IMR-90 (cell line): ENCODE results near the gene EIF3K. TPM values are rescaled to one million over a fixed set of nuclear protein-coding genes. Genes with fewer than 3 reads are reported as not detected.
A peak's percentile ranks its signal among the peaks of the same experiment; 100 is the strongest.

Experiments
- ATAC-seq: fragments of 200-7000 bp; cut with Tn5 transposase; 2 replicates; pipeline ENCODE4 v1.9.1; 2020; ENCODE audit warnings: low read depth, mild to moderate bottlenecking, moderate library complexity
- BruUV-seq: library from RNA; stranded (reverse); fragments of 400-500 nt; replicated peaks from 2 replicates; lab custom pipeline; 2021; lab: Mats Ljungman, UMichigan
- CTCF ChIA-PET: fragments of 300-600 bp; formaldehyde crosslinking; extraction: SDS; loops from one replicate; lab custom pipeline; 2021; ENCODE audit warnings: antibody characterized with exemption; lab: Yijun Ruan, JAX
- POLR2A ChIA-PET: fragments of 300-600 bp; sonication (Branson Sonifier 250); formaldehyde crosslinking; loops from one replicate; lab custom pipeline; 2022; ENCODE audit warnings: antibody characterized with exemption; ENCODE audit not compliant: unreplicated experiment; lab: Charles Lee
- DNase-seq: peaks from one replicate; pipeline ENCODE4 v3.0.0; 2013
- H2AFZ ChIP-seq: replicated peaks from 2 replicates; pipeline ENCODE3; 2013; ENCODE audit warnings: low read length, mild to moderate bottlenecking; ENCODE audit not compliant: poor library complexity
- H2AK5ac ChIP-seq: 2 replicates; pipeline ENCODE4 v1.6.1; 2013; ENCODE audit warnings: low read depth, low read length, inconsistent platforms
- H2AK9ac ChIP-seq: replicated peaks from 2 replicates; pipeline ENCODE3; 2013; ENCODE audit warnings: mild to moderate bottlenecking, low read depth, low read length, moderate library complexity; ENCODE audit not compliant: poor library complexity
- H2BK120ac ChIP-seq: 2 replicates; pipeline ENCODE4 v1.6.1; 2013; ENCODE audit warnings: low read depth, low read length, inconsistent platforms
- H2BK15ac ChIP-seq: 3 replicates; pipeline ENCODE4 v1.6.1; 2013; ENCODE audit warnings: low read depth, low read length, inconsistent platforms
- H2BK20ac ChIP-seq: 2 replicates; pipeline ENCODE4 v1.6.1; 2013; ENCODE audit warnings: low read depth, mild to moderate bottlenecking, inconsistent platforms, low read length, moderate library complexity
- H2BK5ac ChIP-seq: 2 replicates; pipeline ENCODE4 v1.6.1; 2013; ENCODE audit warnings: mild to moderate bottlenecking, low read depth, low read length, inconsistent platforms; ENCODE audit not compliant: poor library complexity, severe bottlenecking
- H3K14ac ChIP-seq: replicated peaks from 2 replicates; pipeline ENCODE4 v1.6.1; 2013; ENCODE audit warnings: low read depth, low read length, inconsistent platforms
- H3K18ac ChIP-seq: 2 replicates; pipeline ENCODE4 v1.6.1; 2013; ENCODE audit warnings: low read depth, low read length, control low read depth
- H3K23ac ChIP-seq: 2 replicates; pipeline ENCODE4 v1.6.1; 2013; ENCODE audit warnings: low read depth, low read length, inconsistent platforms
- H3K27ac ChIP-seq: 2 replicates; pipeline ENCODE4 v1.5.1; 2013; ENCODE audit warnings: mild to moderate bottlenecking, control low read depth, low read length; ENCODE audit not compliant: insufficient read depth
- H3K27me3 ChIP-seq: 2 replicates; pipeline ENCODE4 v1.6.1; 2013; ENCODE audit warnings: low read length; ENCODE audit not compliant: control insufficient read depth, insufficient read depth
- H3K36me3 ChIP-seq: 2 replicates; pipeline ENCODE4 v1.6.1; 2013; ENCODE audit warnings: low read length, mixed read lengths; ENCODE audit not compliant: control insufficient read depth, insufficient read depth
- H3K4ac ChIP-seq: 2 replicates; pipeline ENCODE4 v1.6.1; 2013; ENCODE audit warnings: low read depth, low read length, inconsistent platforms
- H3K4me1 ChIP-seq: 2 replicates; pipeline ENCODE4 v1.6.1; 2013; ENCODE audit warnings: low read length, mixed read lengths; ENCODE audit not compliant: control insufficient read depth, insufficient read depth
- H3K4me2 ChIP-seq: 2 replicates; pipeline ENCODE4 v1.6.1; 2013; ENCODE audit warnings: low read depth, mild to moderate bottlenecking, control low read depth, low read length, moderate library complexity
- H3K4me3 ChIP-seq: 2 replicates; pipeline ENCODE4 v1.5.1; 2013; ENCODE audit warnings: low read depth, mild to moderate bottlenecking, control low read depth, low read length, moderate library complexity; ENCODE audit not compliant: insufficient read depth
- H3K56ac ChIP-seq: 2 replicates; pipeline ENCODE4 v1.6.1; 2013; ENCODE audit warnings: low read length, inconsistent platforms; ENCODE audit not compliant: insufficient read depth; ENCODE audit errors: extremely low read depth
- H3K79me1 ChIP-seq, 2 experiments: 2 replicates each; pipeline ENCODE4 v1.6.1; 2013; ENCODE audit warnings: low read length in 2 of 2, inconsistent platforms in 1 of 2, low read depth in 1 of 2
- H3K9ac ChIP-seq: 2 replicates; pipeline ENCODE4 v1.6.1; 2013; ENCODE audit warnings: low read depth, low read length, control low read depth
- H3K9me1 ChIP-seq: 2 replicates; pipeline ENCODE4 v1.6.1; 2013; ENCODE audit warnings: low read length, inconsistent platforms; ENCODE audit not compliant: insufficient read depth
- H3K9me3 ChIP-seq: 2 replicates; pipeline ENCODE4 v1.6.1; 2013; ENCODE audit warnings: low read length; ENCODE audit not compliant: control insufficient read depth, insufficient read depth
- H4K20me1 ChIP-seq: 2 replicates; pipeline ENCODE4 v1.6.1; 2013; ENCODE audit warnings: low read length, inconsistent platforms; ENCODE audit not compliant: insufficient read depth
- H4K5ac ChIP-seq: 2 replicates; pipeline ENCODE4 v1.6.1; 2013; ENCODE audit warnings: mild to moderate bottlenecking, low read depth, low read length, control low read depth
- H4K8ac ChIP-seq, 2 experiments: 2 replicates each; pipeline ENCODE4 v1.6.1; 2013; ENCODE audit warnings: low read depth in 2 of 2, low read length in 2 of 2, control low read depth in 1 of 2, inconsistent platforms in 1 of 2
- H4K91ac ChIP-seq: 2 replicates; pipeline ENCODE4 v1.6.1; 2013; ENCODE audit warnings: low read depth, low read length, inconsistent platforms; ENCODE audit not compliant: insufficient read depth
- BHLHE40 ChIP-seq: fragments of 150-350 bp; IDR thresholded peaks from 2 replicates; pipeline ENCODE4 v1.6.1; 2016; ENCODE audit warnings: mild to moderate bottlenecking, low read depth, low read length
- MAFK ChIP-seq: IDR thresholded peaks from 2 replicates; pipeline ENCODE4 v1.6.1; 2012; ENCODE audit warnings: low read depth, low read length, improper control_type of control experiment
- MAZ ChIP-seq: IDR thresholded peaks from 2 replicates; pipeline ENCODE4 v1.6.1; 2012; ENCODE audit warnings: low read depth, mild to moderate bottlenecking, low read length, improper control_type of control experiment, moderate library complexity, borderline replicate concordance
- RFX5 ChIP-seq: IDR thresholded peaks from 2 replicates; pipeline ENCODE4 v1.8.0; 2012; ENCODE audit warnings: low read depth, mild to moderate bottlenecking, low read length, moderate library complexity
- WGBS, 2 experiments: methylation state at CpG; one replicate each; pipeline versions ENCODE4 v1.1.5 to v1.1.7; 2013; ENCODE audit warnings: missing lambda C conversion rate in 2 of 2; ENCODE audit not compliant: insufficient read length in 1 of 2; ENCODE audit errors: extremely low coverage in 2 of 2; 5-methylcytosine and 5-hydroxymethylcytosine counted together
- dilution Hi-C: fragments of 300-500 bp; cut with HindIII; formaldehyde crosslinking; loops from one replicate; pipeline ENCODE4 v1.14.3; 2018; ENCODE audit warnings: low sequenced_read_pairs; ENCODE audit not compliant: unreplicated experiment
- in situ Hi-C: fragments of 300-500 bp; cut with MboI; formaldehyde crosslinking; loops from 3 replicates; pipeline ENCODE4 v1.14.3; 2019; ENCODE audit warnings: low sequenced_read_pairs, inconsistent platforms, mixed read lengths
- intact Hi-C: fragments of 100-400 bp; cut with micrococcal nuclease; formaldehyde crosslinking; loops from 2 replicates; pipeline ENCODE4 v1.10.0; 2022
- polyA plus RNA-seq, 3 experiments: library from polyadenylated mRNA; depleted of rRNA; stranded (reverse); fragments of >200 nt; gene quantifications; 2 replicates each; pipeline ENCODE4 v1.2.3, GENCODE V29; 2012; ENCODE audit warnings: low replicate concordance in 1 of 3
- total RNA-seq: library from RNA; depleted of rRNA; stranded (reverse); fragments of >200 nt; gene quantifications from 2 replicates; pipeline ENCODE4 v1.2.3, GENCODE V29; 2012
- TF ChIP-seq, protein P1 (sequence below): conservative IDR thresholded peaks from 2 replicates; pipeline ENCODE4 v1.5.1; 2012; ENCODE audit warnings: mild to moderate bottlenecking, low read depth, low read length, improper control_type of control experiment

The EIF3K gene
- total and polyA plus RNA-seq, 2 of the 4 experiments (the other 2 are of a cell fraction): 575 to 1,137 TPM

DNA sequence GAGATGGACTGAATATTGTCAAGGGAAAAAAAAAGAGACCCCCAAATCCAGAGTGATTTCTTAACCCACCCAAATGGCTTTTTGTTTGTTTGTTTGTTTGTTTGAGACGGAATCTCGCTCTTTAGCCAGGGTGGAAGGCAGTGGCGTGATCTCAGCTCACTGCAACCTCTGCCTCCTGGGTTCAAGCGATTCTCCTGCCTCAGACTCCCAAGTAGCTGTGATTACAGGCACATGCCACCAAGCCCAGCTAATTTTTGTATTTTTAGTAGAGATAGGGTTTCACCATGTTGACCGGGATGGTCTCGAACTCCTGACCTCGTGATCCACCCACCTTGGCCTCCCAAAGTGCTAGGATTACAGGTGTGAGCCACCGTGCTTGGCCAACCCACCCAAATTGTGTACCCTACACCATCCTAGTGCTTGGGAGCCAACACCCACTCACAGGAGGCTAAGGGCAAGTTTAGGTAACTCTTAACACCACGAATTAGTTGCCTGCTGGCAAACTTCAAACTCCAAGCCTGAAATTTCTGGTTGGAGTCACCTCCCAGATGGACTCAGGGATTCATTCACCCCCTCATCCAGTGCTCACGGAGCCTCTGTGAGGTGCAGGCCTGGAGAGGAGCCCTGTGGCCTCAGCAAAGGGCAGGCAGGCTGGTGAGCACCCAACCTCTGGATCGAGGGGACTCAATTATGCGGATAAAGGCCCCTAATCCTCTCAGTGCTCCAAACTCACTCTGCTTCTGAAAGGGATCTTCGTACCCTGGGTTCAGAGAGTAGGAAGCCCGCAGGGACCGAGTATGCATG is 66.1 kb downstream of the EIF3K start:
- Histone ChIP-seq H3K79me1 (peaks cover 8 to 82% of the 10 kb centered on the region in 2 experiments), H2BK20ac (peak overlapping the region; percentile 76), H4K8ac (peak overlapping the region; percentile 73 to 81), H3K4me2 (peak overlapping the region; percentile 64; the same call in 1 of the 2 replicates), H3K9me3 (no peaks in the 10 kb centered on the region), H3K18ac (peak overlapping the region; percentile 70), H2AK5ac (peak overlapping the region; percentile 99), H3K27ac (peak overlapping the region; percentile 73), H2AK9ac (peak overlapping the region; percentile 48), H3K4ac (peak overlapping the region; percentile 93), H2AFZ (no peak overlapping the region), H3K4me1 (peaks cover 42% of the 10 kb centered on the region), H3K14ac (peak overlapping the region; percentile 78), H2BK15ac (peak overlapping the region; percentile 95; the same call in 2 of the 3 replicates), H3K9ac (peak overlapping the region; percentile 40), H4K5ac (peak overlapping the region; percentile 97), H3K9me1 (peaks cover 31% of the 10 kb centered on the region), H2BK5ac (peak overlapping the region; percentile 97), H2BK120ac (peak overlapping the region; percentile 85), H4K20me1 (peaks cover 41% of the 10 kb centered on the region), H3K4me3 (no peak overlapping the region), H4K91ac (peak overlapping the region; percentile 88), H3K23ac (peak overlapping the region; percentile 95), H3K56ac (peak overlapping the region; percentile 75), H3K27me3 (no peaks in the 10 kb centered on the region), H3K36me3 (peaks cover 8% of the 10 kb centered on the region)
- POLR2A ChIA-PET: interaction anchor here (0.6 kb wide), 1 partner anchor 1596 kb away, joined by 3 read pairs; no protein-coding TSS in a partner anchor
- TF ChIP-seq, protein P1, sequence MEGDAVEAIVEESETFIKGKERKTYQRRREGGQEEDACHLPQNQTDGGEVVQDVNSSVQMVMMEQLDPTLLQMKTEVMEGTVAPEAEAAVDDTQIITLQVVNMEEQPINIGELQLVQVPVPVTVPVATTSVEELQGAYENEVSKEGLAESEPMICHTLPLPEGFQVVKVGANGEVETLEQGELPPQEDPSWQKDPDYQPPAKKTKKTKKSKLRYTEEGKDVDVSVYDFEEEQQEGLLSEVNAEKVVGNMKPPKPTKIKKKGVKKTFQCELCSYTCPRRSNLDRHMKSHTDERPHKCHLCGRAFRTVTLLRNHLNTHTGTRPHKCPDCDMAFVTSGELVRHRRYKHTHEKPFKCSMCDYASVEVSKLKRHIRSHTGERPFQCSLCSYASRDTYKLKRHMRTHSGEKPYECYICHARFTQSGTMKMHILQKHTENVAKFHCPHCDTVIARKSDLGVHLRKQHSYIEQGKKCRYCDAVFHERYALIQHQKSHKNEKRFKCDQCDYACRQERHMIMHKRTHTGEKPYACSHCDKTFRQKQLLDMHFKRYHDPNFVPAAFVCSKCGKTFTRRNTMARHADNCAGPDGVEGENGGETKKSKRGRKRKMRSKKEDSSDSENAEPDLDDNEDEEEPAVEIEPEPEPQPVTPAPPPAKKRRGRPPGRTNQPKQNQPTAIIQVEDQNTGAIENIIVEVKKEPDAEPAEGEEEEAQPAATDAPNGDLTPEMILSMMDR: no peak
- TF ChIP-seq RFX5 (no peak), MAFK (no peak), MAZ (no peak), BHLHE40 (no peak)
- DNase-seq (no peak), ATAC-seq (no peak)
- intact Hi-C loops: loop anchor here (5.0 kb wide), 1 partner anchor 33 kb away; no protein-coding TSS in a partner anchor
- WGBS, 2 experiments: no CpG with 5 or more reads among the region's 15 CpGs
- BruUV-seq: no TSS peak
- in situ Hi-C loops: no loop called here
- CTCF ChIA-PET: no interaction called here
- dilution Hi-C loops: no loop called here
